ENCODE data around the gene ARID1B. TPM values are rescaled to one million over a fixed set of nuclear protein-coding genes. Genes with fewer than 3 reads are reported as not detected.

The ARID1B gene
- total and polyA plus RNA-seq, 8 donors, result 67.6 to 102 (median 99.0) TPM

DNA sequence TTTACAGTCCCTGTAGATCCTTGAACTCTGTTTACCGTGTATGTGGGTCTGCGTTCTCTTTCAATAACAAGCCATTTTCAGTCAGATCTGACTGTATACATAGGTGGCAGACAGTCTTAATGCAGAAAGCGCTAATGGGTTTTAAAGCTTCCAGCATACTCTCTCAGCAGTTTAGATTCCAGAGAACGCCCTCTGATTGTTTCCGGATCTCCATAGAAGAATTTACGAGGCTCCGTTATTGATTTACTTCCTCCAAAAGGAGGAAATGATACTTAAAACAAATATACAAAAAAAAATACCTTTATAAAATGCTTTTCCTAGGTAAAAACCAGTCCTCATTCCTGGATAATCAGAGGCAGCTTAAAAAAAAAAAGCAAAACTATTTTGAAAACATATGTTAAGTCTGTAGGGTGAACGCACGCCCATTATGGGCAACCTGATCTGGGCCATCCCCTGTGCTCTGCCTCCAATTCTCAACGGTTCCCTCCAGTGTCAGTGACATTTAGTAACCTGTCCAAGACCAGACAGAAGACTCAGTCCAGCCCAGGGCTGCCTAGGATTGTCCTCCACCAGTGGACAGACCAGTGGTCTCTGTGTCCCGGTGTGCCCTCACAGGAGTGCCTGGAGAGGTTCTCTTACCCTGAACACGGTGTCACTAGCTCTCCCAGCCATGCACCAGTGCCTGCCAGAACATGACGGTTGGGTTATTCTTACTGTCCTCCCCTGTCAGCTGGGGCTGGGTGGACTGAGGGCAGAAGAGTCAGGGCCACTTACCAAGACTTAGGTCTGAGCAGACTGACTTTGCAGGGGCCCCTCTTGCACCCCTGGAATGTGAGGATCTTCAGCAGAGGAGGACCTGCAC, 217.3 kb downstream of the ARID1B start:
- Histone ChIP-seq H3K9me3 (no peaks in the 10 kb centered on the region), H3K36me3 (no peaks in the 10 kb centered on the region), H3K4me1 (peaks cover 0 to 28% of the 10 kb centered on the region in 2 donors), H3K27me3 (no peaks in the 10 kb centered on the region), H3K4me3 (no peak overlapping the region), H3K27ac (no peak overlapping the region)
- ATAC-seq (peak; percentile 32), DNase-seq (peak in 1 of 4 donors; percentile 31)
- intact Hi-C loops (cut with DNase I), result no loop called here
- TF ChIP-seq, protein P1, sequence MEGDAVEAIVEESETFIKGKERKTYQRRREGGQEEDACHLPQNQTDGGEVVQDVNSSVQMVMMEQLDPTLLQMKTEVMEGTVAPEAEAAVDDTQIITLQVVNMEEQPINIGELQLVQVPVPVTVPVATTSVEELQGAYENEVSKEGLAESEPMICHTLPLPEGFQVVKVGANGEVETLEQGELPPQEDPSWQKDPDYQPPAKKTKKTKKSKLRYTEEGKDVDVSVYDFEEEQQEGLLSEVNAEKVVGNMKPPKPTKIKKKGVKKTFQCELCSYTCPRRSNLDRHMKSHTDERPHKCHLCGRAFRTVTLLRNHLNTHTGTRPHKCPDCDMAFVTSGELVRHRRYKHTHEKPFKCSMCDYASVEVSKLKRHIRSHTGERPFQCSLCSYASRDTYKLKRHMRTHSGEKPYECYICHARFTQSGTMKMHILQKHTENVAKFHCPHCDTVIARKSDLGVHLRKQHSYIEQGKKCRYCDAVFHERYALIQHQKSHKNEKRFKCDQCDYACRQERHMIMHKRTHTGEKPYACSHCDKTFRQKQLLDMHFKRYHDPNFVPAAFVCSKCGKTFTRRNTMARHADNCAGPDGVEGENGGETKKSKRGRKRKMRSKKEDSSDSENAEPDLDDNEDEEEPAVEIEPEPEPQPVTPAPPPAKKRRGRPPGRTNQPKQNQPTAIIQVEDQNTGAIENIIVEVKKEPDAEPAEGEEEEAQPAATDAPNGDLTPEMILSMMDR (IDR thresholded peaks at IDR 0.05), result no peak

DNA sequence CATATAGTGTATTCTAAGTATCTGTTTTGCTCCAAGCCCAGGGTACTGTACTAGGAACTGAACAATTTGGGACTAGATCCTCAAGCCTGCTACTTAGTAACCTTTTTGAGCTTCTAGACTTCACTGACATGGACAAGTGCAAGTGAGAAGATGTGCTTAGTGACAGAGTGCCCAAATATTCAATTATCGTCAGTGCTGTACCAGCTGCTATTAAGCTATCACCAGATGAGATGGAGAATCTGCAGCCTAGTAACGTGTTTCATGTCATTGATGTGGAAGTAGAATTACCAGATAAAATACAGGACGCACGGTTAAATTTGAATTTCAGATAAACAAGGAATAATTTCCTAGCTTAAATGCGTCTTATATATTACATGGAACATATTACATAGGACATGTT, 218.3 kb downstream of the ARID1B start:
- H3K9me3 ChIP-seq, result no peaks in the 10 kb centered on the region
- peaks cover 0 to 28% of the 10 kb centered on the region in 2 donors for H3K4me1 ChIP-seq
- DNase-seq (no peak), ATAC-seq (no peak)
- H3K4me3 ChIP-seq, result no peak overlapping the region
- intact Hi-C loops (cut with DNase I), result no loop called here
- H3K27me3 ChIP-seq, result no peaks in the 10 kb centered on the region
- H3K36me3 ChIP-seq, result no peaks in the 10 kb centered on the region
- TF ChIP-seq, protein P1 (IDR thresholded peaks at IDR 0.05), result no peak
- H3K27ac ChIP-seq, result no peak overlapping the region

DNA sequence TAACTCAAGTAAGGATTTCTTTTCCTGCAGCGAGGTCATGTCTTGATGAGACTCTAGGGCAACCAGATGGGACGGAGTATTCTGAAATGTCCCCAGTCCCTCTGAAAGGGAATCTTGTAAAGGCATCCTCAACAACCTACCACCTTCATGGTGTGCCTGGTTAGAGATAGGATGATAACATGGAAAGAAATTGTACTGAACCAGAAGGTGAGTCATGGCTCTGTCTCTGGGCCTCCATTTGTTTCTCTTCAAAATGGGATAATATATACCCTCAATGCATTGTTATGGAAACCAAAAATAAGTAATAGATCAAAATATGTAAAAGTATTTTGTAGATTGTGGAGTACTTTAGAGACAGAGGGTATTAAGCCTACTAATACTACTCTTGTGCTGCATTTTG, 219.1 kb downstream of the ARID1B start:
- H3K27ac ChIP-seq, result no peak overlapping the region
- no peak for ATAC-seq
- intact Hi-C loops (cut with DNase I), result no loop called here
- DNase-seq, result no peak
- TF ChIP-seq, protein P1 (IDR thresholded peaks at IDR 0.05), result no peak
- no peak overlapping the region for H3K4me3 ChIP-seq
- H3K9me3 ChIP-seq, result no peaks in the 10 kb centered on the region
- H3K36me3 ChIP-seq, result no peaks in the 10 kb centered on the region
- peaks cover 0 to 28% of the 10 kb centered on the region in 2 donors for H3K4me1 ChIP-seq
- H3K27me3 ChIP-seq, result no peaks in the 10 kb centered on the region

DNA sequence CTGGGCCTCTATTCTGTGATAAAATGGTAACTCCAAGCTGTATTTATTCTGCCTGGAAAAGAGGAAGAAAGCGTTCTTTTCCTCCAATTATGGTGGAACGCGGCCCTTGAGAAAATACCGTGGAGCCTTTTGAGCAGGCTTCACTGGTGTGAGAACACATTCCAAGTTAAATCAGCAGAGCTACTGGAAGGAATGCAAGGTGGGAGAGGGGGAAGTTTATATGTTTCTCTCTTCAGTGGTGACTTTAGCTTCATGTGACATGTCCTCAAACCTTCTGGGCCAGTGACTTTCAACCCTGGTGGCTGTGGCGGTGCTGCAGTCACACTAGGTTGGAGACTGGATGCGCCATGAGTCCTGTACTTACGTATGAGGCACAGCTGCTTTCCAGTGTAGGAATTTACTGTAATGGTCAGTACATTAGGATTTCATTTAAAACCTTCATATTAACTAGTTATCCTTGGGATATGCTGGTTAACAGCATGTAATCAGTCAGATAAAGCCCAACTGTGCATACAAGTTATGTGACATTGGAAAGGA, 221.7 kb downstream of the ARID1B start:
- no peaks in the 10 kb centered on the region for H3K27me3 ChIP-seq
- no peak overlapping the region for H3K27ac ChIP-seq
- H3K9me3 ChIP-seq, result no peaks in the 10 kb centered on the region
- no peaks in the 10 kb centered on the region for H3K36me3 ChIP-seq
- intact Hi-C loops (cut with DNase I), result no loop called here
- H3K4me3 ChIP-seq, result no peak overlapping the region
- TF ChIP-seq, protein P1 (IDR thresholded peaks at IDR 0.05), result no peak
- DNase-seq (peak in 1 of 4 donors; percentile 22), ATAC-seq (no peak)
- peaks cover 0 to 13% of the 10 kb centered on the region in 2 donors for H3K4me1 ChIP-seq

DNA sequence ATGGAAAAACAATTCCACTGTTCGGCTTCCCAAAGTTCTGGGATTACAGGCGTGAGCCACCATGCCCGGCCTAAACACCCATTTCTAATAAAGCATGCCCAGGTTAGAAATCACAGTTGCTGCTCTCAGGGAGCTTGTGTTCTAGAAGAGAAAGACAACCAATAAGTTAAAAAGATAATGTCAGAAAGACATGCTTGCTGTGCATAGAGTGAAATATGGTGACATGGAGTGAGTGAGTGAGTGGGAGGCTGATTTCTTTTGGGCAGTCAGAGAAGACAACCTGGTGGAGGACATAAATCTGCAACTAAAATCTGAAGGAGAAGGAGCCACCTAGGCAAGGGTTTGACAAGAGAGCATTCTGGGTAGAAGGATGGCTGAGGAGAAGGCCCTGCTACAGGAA, 222.6 kb downstream of the ARID1B start:
- no peaks in the 10 kb centered on the region for H3K27me3 ChIP-seq
- ATAC-seq (no peak), DNase-seq (no peak)
- TF ChIP-seq, protein P1 (IDR thresholded peaks at IDR 0.05), result no peak
- H3K9me3 ChIP-seq, result no peaks in the 10 kb centered on the region
- peaks cover 0 to 4% of the 10 kb centered on the region in 2 donors for H3K4me1 ChIP-seq
- no peaks in the 10 kb centered on the region for H3K36me3 ChIP-seq
- H3K27ac ChIP-seq, result no peak overlapping the region
- intact Hi-C loops (cut with DNase I), result no loop called here
- H3K4me3 ChIP-seq, result no peak overlapping the region
